Mesothelial cell of epicardium (in vitro differentiated cells): ENCODE data around the gene CCDC88C. TPM values are rescaled to one million over a fixed set of nuclear protein-coding genes. Genes with fewer than 3 reads are reported as not detected.

Source experiments
- DNase-seq, 2 experiments: peaks; one replicate each; pipeline ENCODE4 v3.0.0; 2021; ENCODE audit warnings: low spot score in 2 of 2; ENCODE audit not compliant: unreplicated experiment in 2 of 2
- H3K27ac Mint-ChIP-seq: 2 replicates; pipeline ENCODE4 v1.8.0; 2021; ENCODE audit warnings: mixed read lengths
- H3K27me3 Mint-ChIP-seq: 2 replicates; pipeline ENCODE4 v1.8.0; 2021; ENCODE audit warnings: low read depth, mixed read lengths
- H3K36me3 Mint-ChIP-seq: 2 replicates; pipeline ENCODE4 v1.8.0; 2021; ENCODE audit warnings: mixed read lengths
- H3K4me1 Mint-ChIP-seq: 2 replicates; pipeline ENCODE4 v1.8.0; 2021; ENCODE audit warnings: mixed read lengths
- H3K4me3 Mint-ChIP-seq: 2 replicates; pipeline ENCODE4 v1.8.0; 2021; ENCODE audit warnings: mild to moderate bottlenecking, moderate library complexity, mixed read lengths
- H3K9me3 Mint-ChIP-seq: 2 replicates; pipeline ENCODE4 v1.8.0; 2021; ENCODE audit warnings: mixed read lengths
- total RNA-seq: library from RNA; stranded (reverse); gene quantifications from 3 replicates; pipeline ENCODE4 v1.2.1, GENCODE V29; 2021
- TF ChIP-seq, protein P1 (sequence below): fragments of 200-600 bp; sonication (generic); IDR thresholded peaks from one replicate; pipeline ENCODE4 v1.5.0; 2021; ENCODE audit warnings: antibody characterized with exemption; ENCODE audit not compliant: unreplicated experiment

Gene CCDC88C
- total RNA-seq, 1 donor from 2014 or later = 23.7 TPM

DNA sequence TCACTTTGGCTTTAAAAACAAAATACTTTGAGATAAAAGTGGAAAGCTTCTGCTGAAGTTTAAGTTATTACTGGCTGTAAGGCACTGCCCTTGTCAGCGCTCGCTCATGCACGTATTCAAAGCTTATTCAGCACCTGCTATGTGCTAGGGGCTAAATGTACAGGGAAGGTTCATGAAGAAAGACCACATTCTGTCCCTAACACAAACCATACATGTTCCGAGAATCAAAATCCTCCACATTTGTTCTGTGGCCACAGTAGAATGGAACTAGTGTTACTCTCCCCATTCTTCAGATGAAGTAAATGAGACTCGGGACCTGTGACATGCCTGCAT, 139.3 kb downstream of the CCDC88C start:
- DNase-seq = no peak
- peaks cover 4% of the 10 kb centered on the region for H3K9me3 Mint-ChIP-seq
- H3K27me3 Mint-ChIP-seq = no peaks in the 10 kb centered on the region
- H3K4me1 Mint-ChIP-seq = peaks cover 3% of the 10 kb centered on the region
- no peak overlapping the region for H3K4me3 Mint-ChIP-seq
- no peak overlapping the region for H3K27ac Mint-ChIP-seq
- TF ChIP-seq, protein P1, sequence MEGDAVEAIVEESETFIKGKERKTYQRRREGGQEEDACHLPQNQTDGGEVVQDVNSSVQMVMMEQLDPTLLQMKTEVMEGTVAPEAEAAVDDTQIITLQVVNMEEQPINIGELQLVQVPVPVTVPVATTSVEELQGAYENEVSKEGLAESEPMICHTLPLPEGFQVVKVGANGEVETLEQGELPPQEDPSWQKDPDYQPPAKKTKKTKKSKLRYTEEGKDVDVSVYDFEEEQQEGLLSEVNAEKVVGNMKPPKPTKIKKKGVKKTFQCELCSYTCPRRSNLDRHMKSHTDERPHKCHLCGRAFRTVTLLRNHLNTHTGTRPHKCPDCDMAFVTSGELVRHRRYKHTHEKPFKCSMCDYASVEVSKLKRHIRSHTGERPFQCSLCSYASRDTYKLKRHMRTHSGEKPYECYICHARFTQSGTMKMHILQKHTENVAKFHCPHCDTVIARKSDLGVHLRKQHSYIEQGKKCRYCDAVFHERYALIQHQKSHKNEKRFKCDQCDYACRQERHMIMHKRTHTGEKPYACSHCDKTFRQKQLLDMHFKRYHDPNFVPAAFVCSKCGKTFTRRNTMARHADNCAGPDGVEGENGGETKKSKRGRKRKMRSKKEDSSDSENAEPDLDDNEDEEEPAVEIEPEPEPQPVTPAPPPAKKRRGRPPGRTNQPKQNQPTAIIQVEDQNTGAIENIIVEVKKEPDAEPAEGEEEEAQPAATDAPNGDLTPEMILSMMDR = no peak
- H3K36me3 Mint-ChIP-seq = peaks cover 12% of the 10 kb centered on the region

DNA sequence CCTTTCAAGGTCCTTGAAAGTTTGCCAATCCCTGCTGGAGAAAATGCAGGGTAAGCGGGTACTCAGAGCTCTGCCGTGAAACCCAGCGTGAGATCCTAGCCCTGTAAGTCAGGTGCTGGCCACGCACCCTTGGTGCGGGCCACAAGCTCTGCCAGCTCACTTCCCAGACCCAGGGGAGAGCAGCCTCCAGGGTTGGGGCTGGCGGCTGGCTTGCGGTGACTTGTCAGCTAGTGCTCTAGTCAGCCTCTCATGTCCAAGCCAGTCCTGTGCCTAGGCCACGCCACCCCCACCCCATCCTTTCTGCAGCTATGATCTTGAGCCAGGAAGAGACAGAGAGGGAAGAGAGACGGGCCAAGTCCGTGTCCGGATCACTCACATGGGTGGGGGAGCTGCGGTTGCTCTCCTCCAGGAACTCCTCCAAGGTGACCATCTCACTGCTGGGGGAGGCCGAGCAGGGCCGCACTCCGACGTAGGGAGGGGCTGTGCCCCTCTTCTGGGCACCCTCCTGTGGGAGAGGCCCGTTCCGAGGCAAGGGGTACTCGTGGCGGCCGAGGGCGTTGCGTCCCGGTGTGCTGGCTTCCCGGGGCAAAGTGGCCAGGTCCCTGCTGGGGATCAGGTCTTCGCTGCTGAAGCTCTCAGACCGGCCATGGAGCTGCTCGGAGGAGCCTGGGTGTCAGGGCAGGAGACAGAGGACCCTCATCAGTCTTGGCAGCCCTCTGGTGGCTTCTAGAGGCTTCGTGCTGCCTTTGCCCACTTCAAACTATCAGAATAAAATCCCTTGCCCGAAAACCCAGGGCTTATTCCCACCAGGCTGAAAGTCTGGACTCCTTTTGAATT, 139.9 kb downstream of the CCDC88C start:
- Mint-ChIP-seq H3K36me3 (peaks cover 9% of the 10 kb centered on the region), H3K9me3 (peaks cover 4% of the 10 kb centered on the region), H3K27ac (no peak overlapping the region), H3K4me1 (no peaks in the 10 kb centered on the region), H3K27me3 (no peaks in the 10 kb centered on the region), H3K4me3 (no peak overlapping the region)
- no peak for DNase-seq
- TF ChIP-seq, protein P1 = no peak

DNA sequence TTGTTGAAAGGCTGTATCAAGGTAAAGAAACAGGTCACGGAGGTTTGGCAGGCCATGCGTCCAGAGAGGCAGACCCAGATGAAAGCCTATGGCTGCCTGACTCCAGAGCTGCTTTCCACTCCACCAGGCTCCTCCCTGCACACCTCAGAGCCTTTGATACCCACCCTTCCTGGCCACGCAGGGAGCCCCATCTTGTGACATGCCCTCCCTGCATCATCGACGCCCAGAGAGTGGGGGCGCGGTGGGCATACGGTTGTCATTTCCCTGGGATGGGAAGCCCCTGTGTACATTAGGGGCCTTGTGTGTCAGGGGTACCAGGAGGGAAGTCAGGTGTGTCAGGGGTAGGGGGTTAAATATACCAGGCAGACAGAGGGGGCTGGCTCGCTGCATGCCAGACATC, 142.8 kb downstream of the CCDC88C start:
- Mint-ChIP-seq H3K4me3 (no peak overlapping the region), H3K27ac (no peak overlapping the region), H3K9me3 (no peaks in the 10 kb centered on the region), H3K36me3 (peaks cover 2% of the 10 kb centered on the region), H3K4me1 (no peaks in the 10 kb centered on the region), H3K27me3 (no peaks in the 10 kb centered on the region)
- no peak for DNase-seq
- TF ChIP-seq, protein P1 = no peak

DNA sequence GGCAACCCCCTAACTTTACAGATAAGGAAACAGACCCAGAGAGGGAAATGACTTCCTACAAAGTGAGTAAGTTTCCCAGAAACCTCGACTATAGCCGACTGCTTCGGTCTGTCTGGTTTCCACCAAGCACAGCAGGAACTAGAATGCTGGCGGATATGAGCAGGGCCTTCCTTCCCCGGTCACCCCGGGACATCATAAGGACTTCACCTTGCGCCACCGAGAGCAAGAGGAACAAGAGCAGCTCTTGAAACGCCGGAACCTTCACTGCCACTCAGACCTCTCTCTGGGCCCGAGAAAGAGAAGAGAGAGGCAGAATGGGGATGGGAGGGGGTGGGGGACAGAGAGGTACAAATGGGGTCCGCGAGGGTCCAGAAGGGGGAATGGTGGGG, 143.7 kb downstream of the CCDC88C start:
- Mint-ChIP-seq H3K9me3 (no peaks in the 10 kb centered on the region), H3K4me3 (no peak overlapping the region), H3K27me3 (no peaks in the 10 kb centered on the region), H3K4me1 (no peaks in the 10 kb centered on the region), H3K36me3 (peaks cover 2% of the 10 kb centered on the region), H3K27ac (no peak overlapping the region)
- DNase-seq = no peak
- TF ChIP-seq, protein P1 = no peak

DNA sequence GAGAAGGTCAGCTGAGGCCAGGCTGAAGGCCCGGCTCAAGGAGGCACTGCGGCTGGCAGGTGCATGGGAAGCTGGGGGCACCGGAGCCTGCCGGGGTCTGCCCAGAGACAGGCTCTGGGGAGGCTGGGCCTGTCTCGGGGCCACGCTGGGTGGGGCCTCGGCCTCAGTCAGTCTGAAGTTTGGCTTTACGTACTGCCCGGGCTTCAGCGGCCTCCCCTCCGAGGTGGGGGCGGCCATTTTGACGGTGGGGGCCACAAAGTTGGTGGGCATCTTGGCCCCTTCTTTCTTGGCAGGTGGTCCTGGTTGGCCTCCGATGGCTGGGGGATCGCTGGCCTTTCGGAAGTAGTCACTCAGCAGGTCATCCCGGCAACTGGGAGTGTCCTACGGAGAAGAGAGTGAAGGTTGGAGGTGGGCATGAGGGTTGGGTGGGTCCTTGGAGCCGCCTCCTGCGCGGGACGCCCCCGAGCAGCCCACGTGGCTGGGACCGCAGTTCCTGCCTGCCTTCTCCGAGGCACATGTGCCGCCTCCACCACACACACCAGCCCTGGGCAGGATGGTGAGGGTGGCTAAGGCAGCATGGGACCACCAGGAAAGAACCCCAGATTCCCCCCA, 144.2 kb downstream of the CCDC88C start:
- H3K4me1 Mint-ChIP-seq = no peaks in the 10 kb centered on the region
- no peaks in the 10 kb centered on the region for H3K27me3 Mint-ChIP-seq
- no peak for DNase-seq
- TF ChIP-seq, protein P1 = no peak
- H3K4me3 Mint-ChIP-seq = no peak overlapping the region
- no peaks in the 10 kb centered on the region for H3K9me3 Mint-ChIP-seq
- H3K36me3 Mint-ChIP-seq = peaks cover 2% of the 10 kb centered on the region
- H3K27ac Mint-ChIP-seq = no peak overlapping the region
